Muscle layer of duodenum (tissue), 2 donors: ENCODE measurements around the gene SSPN.

ENCODE experiments used
- H3K27ac ChIP-seq: one replicate; pipeline ENCODE4 v1.7.0; 2013; ENCODE audit warnings: mild to moderate bottlenecking, low read length
- H3K27me3 ChIP-seq: one replicate; pipeline ENCODE4 v1.7.0; 2013; ENCODE audit warnings: low read depth, mild to moderate bottlenecking, control low read depth, low read length
- H3K36me3 ChIP-seq, 2 donors: one replicate each; pipeline ENCODE4 v1.7.0; 2013; ENCODE audit warnings: low read length in 2 of 2, control low read depth in 1 of 2, mild to moderate bottlenecking in 1 of 2; ENCODE audit not compliant: insufficient read depth in 2 of 2, control insufficient read depth in 1 of 2
- H3K4me1 ChIP-seq, 2 donors: one replicate each; pipeline ENCODE4 v1.7.0; 2013; ENCODE audit warnings: low read length in 2 of 2, mild to moderate bottlenecking in 2 of 2, control low read depth in 1 of 2, moderate library complexity in 1 of 2; ENCODE audit not compliant: insufficient read depth in 2 of 2, control insufficient read depth in 1 of 2
- H3K4me3 ChIP-seq, 2 donors: one replicate each; pipeline ENCODE4 v1.7.0; 2013; ENCODE audit warnings: low read length in 2 of 2, low read depth in 1 of 2, mild to moderate bottlenecking in 1 of 2
- H3K9me3 ChIP-seq, 2 donors: one replicate each; pipeline ENCODE4 v1.7.0; 2013; ENCODE audit warnings: low read length in 2 of 2, control low read depth in 1 of 2, mild to moderate bottlenecking in 1 of 2; ENCODE audit not compliant: control insufficient read depth in 1 of 2
- donor health status: healthy.

The SSPN gene

DNA sequence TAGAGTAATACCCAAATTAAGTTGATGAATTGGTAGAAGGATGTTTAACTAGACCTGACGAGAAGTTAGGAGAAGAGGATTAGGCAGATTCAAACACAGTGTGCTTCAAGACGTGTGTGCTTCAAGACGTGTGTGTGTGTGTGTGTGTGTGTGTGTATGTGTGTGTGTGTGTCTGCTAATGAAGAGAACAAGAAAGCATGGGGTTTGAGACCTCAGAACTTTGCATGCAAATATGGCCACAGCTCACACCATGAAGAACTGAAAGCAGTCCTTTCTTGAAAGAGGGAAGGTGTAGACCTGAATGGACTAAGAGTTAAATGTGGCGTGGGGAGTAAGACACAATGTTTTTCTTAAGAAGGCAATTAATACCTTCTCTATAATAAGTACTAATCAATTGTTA lies 32.5 kb upstream of the SSPN start:
- H3K4me3 ChIP-seq, result no peak overlapping the region
- H3K27ac ChIP-seq, result no peak overlapping the region
- H3K4me1 ChIP-seq, result no peaks in the 10 kb centered on the region
- no peaks in the 10 kb centered on the region for H3K36me3 ChIP-seq
- H3K9me3 ChIP-seq, result no peaks in the 10 kb centered on the region
- H3K27me3 ChIP-seq, result no peaks in the 10 kb centered on the region

DNA sequence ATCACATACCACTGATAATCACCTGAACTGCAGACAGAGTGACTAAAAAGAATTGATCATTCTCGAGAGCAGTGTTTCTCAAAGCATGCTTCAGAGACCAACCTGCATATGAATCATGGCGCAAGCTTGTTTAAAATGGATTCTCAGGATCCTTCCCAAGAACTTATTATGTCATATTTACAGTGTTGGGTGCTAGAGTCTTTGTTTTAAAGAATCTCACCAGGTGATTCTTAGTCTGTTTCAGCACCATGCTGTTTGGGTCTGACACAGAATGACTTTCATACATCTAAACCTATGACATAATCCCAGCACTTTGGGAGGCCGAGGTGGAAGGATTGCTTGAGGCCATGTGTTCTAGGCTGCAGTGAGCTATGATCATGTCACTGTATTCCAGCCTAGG lies 31.3 kb upstream of the SSPN start:
- no peaks in the 10 kb centered on the region for H3K9me3 ChIP-seq
- no peak overlapping the region for H3K4me3 ChIP-seq
- H3K4me1 ChIP-seq, result no peaks in the 10 kb centered on the region
- H3K27me3 ChIP-seq, result no peaks in the 10 kb centered on the region
- no peaks in the 10 kb centered on the region for H3K36me3 ChIP-seq
- no peak overlapping the region for H3K27ac ChIP-seq

DNA sequence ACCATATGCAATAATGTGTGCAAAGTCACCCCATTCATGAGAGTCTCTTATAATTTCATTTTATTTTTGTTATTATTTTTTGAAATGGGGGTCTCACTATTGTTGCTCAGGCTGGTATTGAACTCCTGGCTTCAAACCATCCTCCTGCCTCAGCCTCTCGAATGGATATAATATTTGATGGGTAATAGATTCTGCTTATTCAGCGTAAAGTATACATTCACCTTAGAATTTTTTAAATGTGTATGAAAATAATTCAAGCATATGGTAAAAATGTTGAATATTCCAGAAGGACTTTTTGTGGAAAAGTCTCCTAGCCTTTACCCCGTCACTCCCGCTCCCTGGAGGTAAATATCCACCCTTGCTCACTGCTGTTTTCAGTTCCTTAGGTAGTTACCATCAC lies 23.4 kb upstream of the SSPN start:
- Histone ChIP-seq H3K27me3 (no peaks in the 10 kb centered on the region), H3K9me3 (no peaks in the 10 kb centered on the region), H3K4me1 (no peaks in the 10 kb centered on the region), H3K4me3 (no peak overlapping the region), H3K27ac (no peak overlapping the region), H3K36me3 (no peaks in the 10 kb centered on the region)

DNA sequence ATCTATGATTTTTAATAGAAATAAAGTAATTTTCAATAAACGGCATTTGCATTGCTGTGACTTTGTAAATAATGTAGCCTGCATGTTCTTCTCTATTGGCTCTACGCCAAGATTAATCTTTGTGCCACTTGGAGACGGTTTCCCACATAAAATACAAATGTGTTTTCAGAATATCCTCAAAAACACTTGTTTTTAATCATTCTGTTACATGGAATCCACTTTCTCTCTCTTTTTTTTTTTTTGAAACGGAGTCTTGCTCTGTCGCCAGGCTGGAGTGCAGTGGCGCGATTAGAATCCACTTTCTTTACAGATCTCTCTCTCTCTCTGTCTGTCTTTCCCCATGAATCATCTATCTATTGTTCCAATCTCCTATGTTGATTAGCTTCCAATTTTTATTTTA lies 22.8 kb upstream of the SSPN start:
- Histone ChIP-seq H3K4me3 (no peak overlapping the region), H3K36me3 (no peaks in the 10 kb centered on the region), H3K27me3 (no peaks in the 10 kb centered on the region), H3K27ac (no peak overlapping the region), H3K9me3 (no peaks in the 10 kb centered on the region), H3K4me1 (no peaks in the 10 kb centered on the region)

DNA sequence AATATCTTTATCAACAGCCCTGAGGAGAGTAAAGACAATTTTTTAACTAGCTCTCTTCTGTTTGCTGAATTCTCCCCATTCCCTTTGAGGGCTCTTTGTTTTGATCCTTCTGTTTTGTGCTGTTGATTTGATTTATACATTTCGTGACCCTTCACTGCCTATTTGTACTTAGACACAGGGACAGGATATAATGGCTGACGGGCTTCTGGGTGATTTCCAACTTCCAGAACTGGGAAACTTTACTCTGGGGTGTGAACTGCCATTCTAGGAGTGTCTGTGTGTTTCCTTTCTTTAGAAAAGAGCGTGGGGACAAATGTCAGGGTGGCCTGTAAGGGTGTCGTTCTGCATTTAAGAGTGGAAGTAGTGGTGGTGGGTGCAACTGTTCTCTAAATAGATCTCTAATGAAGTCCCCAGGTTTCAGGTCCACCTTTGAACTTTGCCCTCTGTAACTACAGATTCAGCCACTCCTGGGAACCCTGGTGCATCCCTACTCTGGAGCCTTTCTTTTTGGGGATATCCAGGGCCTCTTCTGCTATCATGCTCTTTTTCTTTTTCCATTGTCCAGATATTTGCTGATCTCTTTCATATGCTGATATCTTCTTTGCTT lies 22.3 kb upstream of the SSPN start:
- Histone ChIP-seq H3K27me3 (no peaks in the 10 kb centered on the region), H3K9me3 (no peaks in the 10 kb centered on the region), H3K27ac (no peak overlapping the region), H3K4me3 (no peak overlapping the region), H3K4me1 (no peaks in the 10 kb centered on the region), H3K36me3 (no peaks in the 10 kb centered on the region)

DNA sequence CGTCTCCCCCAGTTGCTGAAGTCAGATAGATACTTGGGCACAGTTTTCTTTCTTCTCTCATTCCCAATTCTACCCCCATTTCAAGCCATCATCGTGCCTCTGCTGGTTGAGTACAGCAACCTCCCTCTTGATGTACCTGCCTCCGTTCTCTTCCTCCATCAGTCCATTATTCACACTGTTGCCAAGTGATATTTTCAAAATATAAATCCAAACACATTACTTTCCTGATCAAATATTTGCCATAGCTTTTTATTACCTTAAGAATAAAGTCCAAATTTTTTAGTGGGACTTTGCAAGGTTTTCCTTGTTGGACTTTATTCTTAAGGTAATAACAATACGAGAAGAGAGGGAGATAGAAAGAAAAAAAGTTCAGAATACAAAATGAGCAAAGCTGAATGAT lies 18.6 kb upstream of the SSPN start:
- Histone ChIP-seq H3K27me3 (no peaks in the 10 kb centered on the region), H3K27ac (no peak overlapping the region)

DNA sequence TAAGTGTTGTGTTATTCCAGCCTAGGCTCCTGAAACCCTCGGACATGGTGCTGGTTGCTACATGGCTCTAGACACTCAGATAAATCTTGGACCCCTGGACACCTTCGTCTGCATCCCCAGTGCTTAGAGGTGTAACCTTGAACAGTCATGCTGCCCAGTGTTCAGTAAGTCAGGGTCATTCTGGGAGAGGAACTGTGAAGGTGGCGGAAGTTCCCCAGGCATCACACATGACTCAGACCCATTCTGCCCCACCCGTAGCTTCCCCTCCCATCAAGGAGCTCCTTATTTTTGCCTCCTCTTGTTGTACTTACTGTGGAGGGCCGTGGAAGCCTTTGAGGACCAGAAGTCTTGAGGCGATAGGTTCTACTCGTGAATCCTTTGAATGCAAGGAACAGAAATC lies 18.1 kb upstream of the SSPN start:
- Histone ChIP-seq H3K4me3 (no peak overlapping the region), H3K36me3 (no peaks in the 10 kb centered on the region), H3K4me1 (no peaks in the 10 kb centered on the region), H3K27ac (no peak overlapping the region), H3K9me3 (no peaks in the 10 kb centered on the region), H3K27me3 (no peaks in the 10 kb centered on the region)

More for the DNA sequence above, 18.6 kb upstream of the SSPN start:
- Histone ChIP-seq H3K36me3 (no peaks in the 10 kb centered on the region), H3K4me1 (no peaks in the 10 kb centered on the region), H3K4me3 (no peak overlapping the region), H3K9me3 (no peaks in the 10 kb centered on the region)

DNA sequence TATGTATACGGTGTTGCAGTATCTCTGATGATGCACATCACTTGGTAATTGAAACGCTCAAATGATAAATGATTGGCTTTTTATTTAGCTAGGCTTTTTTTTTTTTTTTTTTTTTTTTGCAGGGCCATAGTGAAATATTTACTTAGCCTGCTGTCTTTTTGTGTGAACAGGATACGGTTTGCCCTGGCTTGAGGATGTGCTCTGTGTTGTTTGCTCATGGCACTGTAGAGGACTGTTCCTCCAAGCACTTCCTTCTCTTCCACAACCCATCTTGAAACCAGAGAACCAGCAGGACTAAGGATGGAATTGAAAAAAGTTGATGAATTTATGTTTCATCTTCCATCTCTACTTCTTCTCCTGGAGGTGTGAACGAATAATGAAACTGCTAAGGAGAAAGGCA lies 15.5 kb upstream of the SSPN start:
- Histone ChIP-seq H3K9me3 (no peaks in the 10 kb centered on the region), H3K27ac (no peak overlapping the region), H3K4me1 (no peaks in the 10 kb centered on the region), H3K4me3 (no peak overlapping the region), H3K27me3 (no peaks in the 10 kb centered on the region), H3K36me3 (no peaks in the 10 kb centered on the region)

DNA sequence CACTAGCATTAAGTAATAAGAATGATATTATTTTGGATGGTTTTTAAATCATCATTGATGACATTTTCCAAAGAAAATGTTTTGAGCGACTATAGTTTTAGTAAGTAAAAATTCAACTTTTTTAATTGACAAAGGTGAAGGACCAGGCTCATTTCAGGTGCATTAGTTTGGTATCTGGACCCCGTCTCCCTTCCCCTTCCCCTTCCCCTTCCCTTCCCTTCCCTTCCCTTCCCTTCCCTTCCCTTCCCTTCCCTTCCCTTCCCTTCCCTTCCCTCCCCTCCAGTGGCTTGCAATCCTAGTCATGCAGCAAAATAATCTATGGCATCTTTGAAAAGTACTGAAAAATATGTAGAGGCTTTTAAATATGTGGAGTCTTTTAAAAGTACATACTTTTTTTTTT lies 13.0 kb upstream of the SSPN start:
- H3K27ac ChIP-seq, result no peak overlapping the region

DNA sequence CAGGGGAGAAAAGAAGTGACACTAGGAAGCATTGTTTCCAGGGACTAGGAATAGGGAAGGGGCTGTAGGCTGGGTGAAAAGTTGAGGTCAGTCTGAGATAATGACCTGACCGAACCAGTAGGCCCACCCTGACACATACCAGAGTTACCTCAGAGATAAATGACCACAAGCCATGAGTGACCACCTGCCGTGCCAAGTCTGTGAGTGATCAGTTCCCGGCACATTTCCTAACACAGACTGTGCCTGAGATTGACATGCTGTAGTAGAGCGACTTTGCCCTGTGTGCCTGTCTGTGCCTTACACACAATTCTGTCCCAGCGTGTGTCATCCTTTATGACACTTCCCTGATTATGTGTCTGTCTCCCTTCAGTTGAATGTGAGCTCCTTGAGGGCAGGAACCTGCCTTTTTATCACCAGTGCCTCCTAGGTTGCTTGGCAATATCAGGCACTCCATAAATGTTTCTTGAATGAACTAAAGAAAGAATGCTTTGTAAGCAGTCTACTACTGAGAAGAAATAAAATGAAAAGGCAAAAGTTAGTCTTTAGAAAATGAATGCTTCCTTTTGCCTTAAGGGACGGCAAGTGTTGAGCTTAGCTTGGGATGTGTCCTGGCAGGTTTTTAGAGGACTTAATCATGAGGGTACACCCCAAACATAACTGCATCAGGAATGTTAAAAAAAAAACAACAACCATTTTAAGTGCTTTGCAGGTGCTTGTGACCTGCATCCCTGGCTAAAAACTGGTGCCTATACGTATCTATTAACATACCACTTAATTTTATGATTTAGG lies 9.6 kb upstream of the SSPN start:
- Histone ChIP-seq H3K9me3 (no peaks in the 10 kb centered on the region), H3K4me3 (no peak overlapping the region), H3K36me3 (no peaks in the 10 kb centered on the region), H3K4me1 (no peaks in the 10 kb centered on the region), H3K27ac (no peak overlapping the region), H3K27me3 (no peaks in the 10 kb centered on the region)

More for the DNA sequence above, 13.0 kb upstream of the SSPN start:
- H3K4me1 ChIP-seq, result no peaks in the 10 kb centered on the region
- no peaks in the 10 kb centered on the region for H3K27me3 ChIP-seq
- no peaks in the 10 kb centered on the region for H3K36me3 ChIP-seq
- no peak overlapping the region for H3K4me3 ChIP-seq
- H3K9me3 ChIP-seq, result no peaks in the 10 kb centered on the region

DNA sequence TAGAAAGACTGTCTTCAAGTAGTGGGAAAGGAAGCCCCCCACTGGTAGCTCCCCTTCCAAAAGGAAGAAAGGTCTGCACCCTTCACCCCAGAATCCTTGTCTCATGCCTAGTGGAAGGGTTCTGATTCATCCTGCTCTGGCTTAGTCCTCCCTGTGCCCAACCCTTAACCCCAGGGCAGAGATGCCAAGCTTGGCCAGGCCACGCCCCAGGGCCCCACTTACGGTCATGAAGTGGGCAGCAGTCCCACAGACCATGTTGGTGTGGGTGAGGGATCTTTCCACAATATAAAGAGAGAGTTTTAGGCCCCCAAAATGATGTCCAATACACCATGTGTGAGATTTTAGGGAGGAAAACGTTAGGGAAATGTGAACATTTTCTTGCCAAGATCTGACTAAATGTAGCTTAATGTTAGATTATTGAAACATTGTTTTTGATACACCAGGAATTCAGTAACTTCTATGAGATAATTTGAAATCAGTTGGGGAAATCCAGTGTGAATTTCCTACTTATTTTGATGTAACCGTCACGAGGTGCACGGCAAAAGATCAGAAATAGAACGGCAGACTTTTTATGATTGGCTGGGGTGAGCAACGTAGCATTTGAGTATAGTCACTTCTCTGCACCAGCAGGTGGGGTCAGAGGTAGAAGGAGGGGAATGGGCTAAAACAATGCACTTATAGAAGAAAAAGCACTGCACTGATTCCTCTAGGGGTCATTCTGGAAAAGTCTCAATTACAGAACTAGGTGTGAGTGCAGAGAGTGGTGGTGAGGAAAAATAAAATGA lies 8.2 kb upstream of the SSPN start:
- Histone ChIP-seq H3K36me3 (no peaks in the 10 kb centered on the region), H3K27me3 (no peaks in the 10 kb centered on the region), H3K4me3 (no peak overlapping the region), H3K4me1 (no peaks in the 10 kb centered on the region), H3K27ac (no peak overlapping the region), H3K9me3 (no peaks in the 10 kb centered on the region)
